Stomach (tissue), 9 donors: Measurements from ENCODE around the gene ZNF324. TPM values are rescaled to one million over a fixed set of nuclear protein-coding genes. Genes with fewer than 3 reads are reported as not detected.

Experiments
- DNase-seq, 2 donors: peaks; one replicate each; pipeline versions ENCODE4 v3.0.0 to v3.0.0-alpha.2; 2013 to 2019
- H3K27ac ChIP-seq, 5 donors: fragments of 200-600 bp in 4 of 5; sonication (generic) in 4 of 5; one replicate each; pipeline ENCODE4 v1.5.1; 2013 to 2019; ENCODE audit warnings: mild to moderate bottlenecking in 1 of 5, moderate library complexity in 1 of 5
- H3K27me3 ChIP-seq, 3 donors: fragments of 200-600 bp; sonication (generic); one replicate each; pipeline ENCODE4 v1.5.1; 2017 to 2019; ENCODE audit warnings: mixed run types in 1 of 3
- H3K36me3 ChIP-seq, 4 donors: fragments of 200-600 bp; sonication (generic); 1 replicate in 3 of 4; 2 replicates in 1 of 4; pipeline ENCODE4 v1.5.1; 2016 to 2019
- H3K4me1 ChIP-seq, 4 donors: fragments of 200-600 bp; sonication (generic); one replicate each; pipeline ENCODE4 v1.5.1; 2016 to 2019
- H3K4me3 ChIP-seq, 4 donors: fragments of 200-600 bp; sonication (generic) in 3 of 4; one replicate each; pipeline ENCODE4 v1.5.1; 2016 to 2019; ENCODE audit warnings: mild to moderate bottlenecking in 1 of 4
- H3K9me3 ChIP-seq, 4 donors: fragments of 200-600 bp; sonication (generic); one replicate each; pipeline ENCODE4 v1.5.1; 2016 to 2019
- EP300 ChIP-seq: sonication (generic); formaldehyde crosslinking; IDR thresholded peaks from one replicate; pipeline ENCODE4 v1.6.1; 2017; ENCODE audit warnings: antibody characterized with exemption
- POLR2A ChIP-seq, 4 donors: fragments of 450-650 bp; IDR thresholded peaks; one replicate each; pipeline ENCODE4 v1.6.1; 2016; ENCODE audit warnings: antibody characterized with exemption in 4 of 4, control low read depth in 2 of 4, mild to moderate bottlenecking in 1 of 4, moderate library complexity in 1 of 4
- POLR2AphosphoS5 ChIP-seq, 3 donors: sonication (generic); formaldehyde crosslinking; IDR thresholded peaks; one replicate each; pipeline ENCODE4 v1.6.1; 2016; ENCODE audit warnings: antibody characterized with exemption in 3 of 3
- WGBS, 5 donors: extraction: QIAGEN DNeasy Blood & Tissue Kit in 3 of 5; methylation state at CpG; one replicate each; pipeline versions ENCODE4 v1.1.5 to v1.1.7; 2013 to 2018; 5-methylcytosine and 5-hydroxymethylcytosine counted together
- intact Hi-C: fragments of 100-400 bp; cut with DNase I; formaldehyde crosslinking; loops from one replicate; pipeline ENCODE4 v1.15.1; 2023; ENCODE audit warnings: low total_unique reads
- polyA plus RNA-seq, 3 donors: library from polyadenylated mRNA; stranded (reverse); fragments of 200-250 nt; gene quantifications; one replicate each; pipeline ENCODE4 v1.2.3, GENCODE V29; 2013
- total RNA-seq, 5 donors: library from RNA; depleted of rRNA; stranded (reverse); fragments of >200 nt; gene quantifications; one replicate each; pipeline versions ENCODE4 v1.1.0 to v1.2.3, GENCODE V29; 2014 to 2016
- TF ChIP-seq, protein P1 (sequence below), 7 experiments: fragments of 450-650 bp in 4 of 7; fragments of 200-600 bp in 3 of 7; sonication (generic) in 3 of 7; IDR thresholded peaks; one replicate each; pipeline ENCODE4 v1.5.1; 2016 to 2019; ENCODE audit warnings: antibody characterized with exemption in 7 of 7, control low read depth in 2 of 7, mild to moderate bottlenecking in 1 of 7
- donor health status: healthy with polysubstance abuse.
- donor health status: Bipolar disorder and iron deficiency.
- donor health status: healthy.

Gene ZNF324
- total and polyA plus RNA-seq, 8 donors, result 1.7 to 11.9 (median 5.8) TPM

DNA sequence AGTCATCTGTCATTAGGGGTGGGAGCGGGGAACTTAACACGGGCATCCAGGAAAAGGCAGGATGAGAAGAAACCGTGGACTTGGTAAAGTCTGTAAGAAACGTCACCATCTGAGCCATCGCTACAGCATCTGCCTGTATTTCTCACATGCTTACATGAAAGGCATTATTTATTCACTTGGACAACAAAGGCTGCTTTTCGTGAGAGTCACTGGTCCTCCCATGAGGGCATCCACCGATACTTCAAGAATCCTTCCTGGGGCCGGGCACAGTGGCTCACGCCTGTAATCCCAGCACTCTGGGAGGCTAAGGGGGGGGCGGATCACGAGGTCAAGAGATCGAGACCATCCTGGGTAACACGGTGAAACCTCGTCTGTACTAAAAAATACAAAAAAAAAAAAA, 25.4 kb downstream of the ZNF324 start:
- Histone ChIP-seq H3K36me3 (no peaks in the 10 kb centered on the region), H3K4me3 (no peak overlapping the region), H3K4me1 (no peaks in the 10 kb centered on the region), H3K9me3 (no peaks in the 10 kb centered on the region), H3K27ac (no peak overlapping the region), H3K27me3 (no peaks in the 10 kb centered on the region)
- WGBS, 5 donors, result 88 to 94% (median 91%) methylated on average over 14 of the region's 14 CpGs
- intact Hi-C loops, result no loop called here
- TF ChIP-seq EP300, result no peak
- TF ChIP-seq, protein P1, sequence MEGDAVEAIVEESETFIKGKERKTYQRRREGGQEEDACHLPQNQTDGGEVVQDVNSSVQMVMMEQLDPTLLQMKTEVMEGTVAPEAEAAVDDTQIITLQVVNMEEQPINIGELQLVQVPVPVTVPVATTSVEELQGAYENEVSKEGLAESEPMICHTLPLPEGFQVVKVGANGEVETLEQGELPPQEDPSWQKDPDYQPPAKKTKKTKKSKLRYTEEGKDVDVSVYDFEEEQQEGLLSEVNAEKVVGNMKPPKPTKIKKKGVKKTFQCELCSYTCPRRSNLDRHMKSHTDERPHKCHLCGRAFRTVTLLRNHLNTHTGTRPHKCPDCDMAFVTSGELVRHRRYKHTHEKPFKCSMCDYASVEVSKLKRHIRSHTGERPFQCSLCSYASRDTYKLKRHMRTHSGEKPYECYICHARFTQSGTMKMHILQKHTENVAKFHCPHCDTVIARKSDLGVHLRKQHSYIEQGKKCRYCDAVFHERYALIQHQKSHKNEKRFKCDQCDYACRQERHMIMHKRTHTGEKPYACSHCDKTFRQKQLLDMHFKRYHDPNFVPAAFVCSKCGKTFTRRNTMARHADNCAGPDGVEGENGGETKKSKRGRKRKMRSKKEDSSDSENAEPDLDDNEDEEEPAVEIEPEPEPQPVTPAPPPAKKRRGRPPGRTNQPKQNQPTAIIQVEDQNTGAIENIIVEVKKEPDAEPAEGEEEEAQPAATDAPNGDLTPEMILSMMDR (IDR thresholded peaks at IDR 0.05), result no peak
- no peak for TF ChIP-seq POLR2AphosphoS5 (IDR thresholded peaks at IDR 0.05)
- TF ChIP-seq POLR2A (IDR thresholded peaks at IDR 0.05), result no peak
- no peak for DNase-seq

DNA sequence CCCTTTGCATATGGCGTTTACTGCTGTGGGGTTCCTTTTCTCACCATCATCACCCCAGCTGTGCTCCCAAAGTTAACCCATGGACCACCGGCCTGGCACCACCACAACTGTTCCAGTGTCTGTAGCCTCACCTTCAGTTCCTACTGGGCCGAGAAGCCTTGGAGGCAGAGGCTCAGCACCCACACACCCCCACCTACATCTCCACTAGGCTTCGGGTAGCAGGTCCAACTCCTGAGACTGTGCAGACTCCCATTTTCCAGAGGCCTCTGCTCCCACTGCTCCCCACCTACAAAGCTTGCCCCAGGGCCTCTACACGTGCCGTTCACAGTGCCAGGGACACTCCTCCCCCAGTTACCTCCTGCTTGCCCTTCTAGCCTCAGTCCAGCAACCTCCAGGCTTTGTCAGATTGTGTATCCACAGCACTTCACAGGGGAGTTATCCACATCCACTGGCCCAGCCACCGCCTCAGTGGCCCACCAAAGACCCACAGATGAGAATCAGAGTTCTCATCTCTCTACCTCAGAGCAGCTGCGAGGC, 30.8 kb downstream of the ZNF324 start:
- H3K4me1 ChIP-seq, result peaks cover 8 to 29% (median 25%) of the 10 kb centered on the region in 4 donors
- 79 to 88% (median 85%) methylated on average over 8 of the region's 8 CpGs for WGBS, 5 donors
- H3K36me3 ChIP-seq, result no peaks in the 10 kb centered on the region
- TF ChIP-seq POLR2AphosphoS5 (IDR thresholded peaks at IDR 0.05) (no peak), EP300 (no peak), POLR2A (IDR thresholded peaks at IDR 0.05) (no peak)
- TF ChIP-seq, protein P1 (IDR thresholded peaks at IDR 0.05), result no peak
- intact Hi-C loops, result no loop called here
- H3K9me3 ChIP-seq, result no peaks in the 10 kb centered on the region
- DNase-seq, result peak in 1 of 2 donors; percentile 5
- H3K27ac ChIP-seq, result no peak overlapping the region
- H3K4me3 ChIP-seq, result no peak overlapping the region
- no peaks in the 10 kb centered on the region for H3K27me3 ChIP-seq

DNA sequence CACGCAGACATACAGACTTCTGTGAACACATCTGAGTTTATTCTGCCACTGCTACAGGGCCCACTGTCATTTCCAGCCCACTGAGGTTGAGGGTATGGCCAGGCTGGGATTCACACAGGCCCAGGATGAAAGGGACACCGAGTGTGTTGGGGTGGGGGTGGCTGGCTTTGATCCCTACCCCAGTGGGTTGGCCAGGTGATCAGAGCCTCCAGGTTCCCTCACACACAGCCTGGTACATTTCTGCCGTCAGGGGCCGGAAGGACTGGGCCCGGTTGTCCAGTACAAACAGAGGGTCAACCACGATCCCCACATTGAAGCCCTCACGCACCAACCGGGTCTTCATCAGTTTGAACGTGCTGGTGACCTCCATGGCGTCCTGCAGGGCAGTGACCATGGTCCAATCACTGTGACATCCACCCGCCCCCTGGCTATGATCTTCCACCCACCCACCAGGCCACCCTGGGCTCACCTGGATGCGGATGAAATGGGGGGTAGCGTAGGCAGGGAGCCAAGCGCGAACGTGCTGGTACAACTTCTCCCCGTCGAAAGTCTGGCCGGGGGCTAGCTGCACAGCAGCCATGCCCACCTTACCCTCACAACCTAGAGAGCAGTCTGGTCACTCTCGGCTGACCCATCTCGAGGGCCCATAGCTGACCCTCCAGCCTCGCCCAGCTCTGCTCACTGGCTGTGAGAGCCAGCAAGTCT, 31.6 kb downstream of the ZNF324 start:
- WGBS, 5 donors, result 58 to 71% (median 66%) methylated on average over 17 to 22 of the region's 22 CpGs
- Histone ChIP-seq H3K36me3 (no peaks in the 10 kb centered on the region), H3K9me3 (no peaks in the 10 kb centered on the region), H3K4me1 (peaks cover 8 to 29% (median 25%) of the 10 kb centered on the region in 4 donors), H3K4me3 (peak overlapping the region; percentile 47 to 61 (median 56)), H3K27ac (peak overlapping the region in 3 of 5 donors; percentile 83 to 92 (median 85)), H3K27me3 (no peaks in the 10 kb centered on the region)
- peak in 1 of 2 donors; percentile 29 for DNase-seq
- TF ChIP-seq POLR2AphosphoS5 (IDR thresholded peaks at IDR 0.05) (no peak), EP300 (no peak)
- TF ChIP-seq, protein P1 (IDR thresholded peaks at IDR 0.05), result no peak
- intact Hi-C loops, result no loop called here

DNA sequence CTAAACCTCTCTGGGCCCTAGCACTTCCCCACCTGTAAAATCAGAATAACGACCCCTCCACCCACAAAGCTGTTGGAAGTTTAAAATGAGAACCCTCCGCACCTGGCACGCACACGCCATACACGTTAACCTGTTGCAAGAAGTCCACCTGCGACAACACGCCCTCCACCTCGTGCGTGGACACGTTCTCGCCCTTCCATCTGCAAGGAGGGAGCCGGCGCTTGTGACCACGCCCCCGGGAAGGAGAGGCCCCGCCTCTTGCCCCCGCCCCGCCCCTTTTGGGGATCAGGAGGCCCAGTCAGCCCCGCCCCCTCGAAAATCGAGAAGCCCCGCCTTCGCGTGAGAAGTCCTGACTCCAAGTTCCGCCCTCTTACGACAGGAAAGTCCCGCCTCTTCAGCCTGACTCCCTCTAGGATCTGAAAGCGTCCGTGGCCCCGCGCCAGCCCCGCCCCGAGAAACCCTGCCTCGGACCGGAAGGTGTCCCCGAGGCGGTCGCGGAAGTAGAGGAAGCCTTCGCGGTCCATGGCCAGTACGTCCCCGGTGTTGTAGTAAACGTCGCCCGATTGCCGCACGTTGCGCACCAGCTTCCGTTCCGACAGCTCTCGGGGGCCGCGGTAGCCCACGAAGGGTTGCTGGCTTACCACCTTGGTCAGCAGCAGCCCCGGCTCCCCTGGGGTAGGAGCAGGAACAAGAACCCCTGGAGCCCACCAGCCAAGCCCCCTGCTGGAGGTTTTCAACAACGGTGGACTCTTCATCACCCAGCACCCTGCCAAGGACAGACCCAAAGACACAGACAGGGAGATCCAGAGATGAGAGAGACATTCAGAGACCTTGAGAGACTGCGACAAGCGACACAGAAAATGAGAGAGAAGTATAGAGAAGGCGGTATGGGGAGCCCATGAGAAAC, 32.4 kb downstream of the ZNF324 start:
- no peaks in the 10 kb centered on the region for H3K27me3 ChIP-seq
- no peaks in the 10 kb centered on the region for H3K9me3 ChIP-seq
- WGBS, 5 donors, result 1 to 2% (median 2%) methylated on average over 50 to 60 of the region's 60 CpGs
- H3K4me3 ChIP-seq, result peak overlapping the region; percentile 47 to 61 (median 56)
- H3K27ac ChIP-seq, result peak overlapping the region; percentile 39 to 92 (median 85)
- intact Hi-C loops, result no loop called here
- peak; percentile 99 for DNase-seq
- peaks cover 8 to 29% (median 25%) of the 10 kb centered on the region in 4 donors for H3K4me1 ChIP-seq
- TF ChIP-seq, protein P1 (IDR thresholded peaks at IDR 0.05), result peak in 2 of 7 experiments; percentile 26 to 27
- no peak for TF ChIP-seq EP300
- TF ChIP-seq POLR2AphosphoS5 (IDR thresholded peaks at IDR 0.05), result peak; percentile 83 to 95 (median 89)
- TF ChIP-seq POLR2A (IDR thresholded peaks at IDR 0.05), result no peak
- H3K36me3 ChIP-seq, result no peaks in the 10 kb centered on the region
